Measurements from ENCODE around the gene LYST.
A peak's percentile ranks its signal among the peaks of the same experiment; 100 is the strongest.

LYST gene

GRCh38 chr1:235746245-235746644 lies 120.5 kb downstream of the LYST start:
- no peaks in the 10 kb centered on the region for H3K27me3 ChIP-seq (ENCODE audit: control insufficient read depth, insufficient read depth, low read length)
- H3K9me3 ChIP-seq (replicated peaks; ENCODE audit: low read length): no peaks in the 10 kb centered on the region
- peaks cover 39% of the 10 kb centered on the region for H3K36me3 ChIP-seq (ENCODE audit: insufficient read depth, low read length)
- H3K4me3 ChIP-seq (ENCODE audit: low read length): no peak overlapping the region
- H3K9ac ChIP-seq (ENCODE audit: low read depth, low read length): no peak overlapping the region
- H3K4me2 ChIP-seq (ENCODE audit: low read length): no peak overlapping the region
- peaks cover 23% of the 10 kb centered on the region for H3K4me1 ChIP-seq (ENCODE audit: control insufficient read depth, insufficient read depth, low read length)

GRCh38 chr1:235745503-235746136 lies 121.1 kb downstream of the LYST start:
- Histone ChIP-seq H3K4me3 (ENCODE audit: low read length) (no peak overlapping the region), H3K4me1 (ENCODE audit: control insufficient read depth, insufficient read depth, low read length) (peaks cover 30% of the 10 kb centered on the region), H3K9me3 (replicated peaks; ENCODE audit: low read length) (no peaks in the 10 kb centered on the region), H3K36me3 (ENCODE audit: insufficient read depth, low read length) (peaks cover 33% of the 10 kb centered on the region), H3K9ac (ENCODE audit: low read depth, low read length) (no peak overlapping the region), H3K4me2 (ENCODE audit: low read length) (no peak overlapping the region), H3K27me3 (ENCODE audit: control insufficient read depth, insufficient read depth, low read length) (no peaks in the 10 kb centered on the region)

- Histone ChIP-seq H3K4me3 (ENCODE audit: low read length) (no peak overlapping the region), H3K9me3 (replicated peaks; ENCODE audit: low read length) (no peaks in the 10 kb centered on the region), H3K4me1 (ENCODE audit: control insufficient read depth, insufficient read depth, low read length) (peaks cover 53% of the 10 kb centered on the region), H3K36me3 (ENCODE audit: insufficient read depth, low read length) (peaks cover 31% of the 10 kb centered on the region), H3K9ac (ENCODE audit: low read depth, low read length) (no peak overlapping the region), H3K27me3 (ENCODE audit: control insufficient read depth, insufficient read depth, low read length) (no peaks in the 10 kb centered on the region), H3K4me2 (ENCODE audit: low read length) (no peak overlapping the region)
Measured at GRCh38 chr1:235742914-235743599, 123.6 kb downstream of the LYST start.

- peak overlapping the region; percentile 62 for H3K4me2 ChIP-seq (ENCODE audit: low read length)
- peaks cover 29% of the 10 kb centered on the region for H3K36me3 ChIP-seq (ENCODE audit: insufficient read depth, low read length)
- no peaks in the 10 kb centered on the region for H3K27me3 ChIP-seq (ENCODE audit: control insufficient read depth, insufficient read depth, low read length)
- H3K4me3 ChIP-seq (ENCODE audit: low read length): peak overlapping the region; percentile 2
- peak overlapping the region; percentile 82 for H3K9ac ChIP-seq (ENCODE audit: low read depth, low read length)
- no peaks in the 10 kb centered on the region for H3K9me3 ChIP-seq (replicated peaks; ENCODE audit: low read length)
- H3K4me1 ChIP-seq (ENCODE audit: control insufficient read depth, insufficient read depth, low read length): peaks cover 64% of the 10 kb centered on the region
Measured at GRCh38 chr1:235741294-235741693, 125.4 kb downstream of the LYST start.

- peaks cover 60% of the 10 kb centered on the region for H3K4me1 ChIP-seq (ENCODE audit: control insufficient read depth, insufficient read depth, low read length)
- peak overlapping the region; percentile 5 for H3K9ac ChIP-seq (ENCODE audit: low read depth, low read length)
- H3K4me2 ChIP-seq (ENCODE audit: low read length): no peak overlapping the region
- H3K9me3 ChIP-seq (replicated peaks; ENCODE audit: low read length): no peaks in the 10 kb centered on the region
- no peak overlapping the region for H3K4me3 ChIP-seq (ENCODE audit: low read length)
- peaks cover 25% of the 10 kb centered on the region for H3K36me3 ChIP-seq (ENCODE audit: insufficient read depth, low read length)
- H3K27me3 ChIP-seq (ENCODE audit: control insufficient read depth, insufficient read depth, low read length): no peaks in the 10 kb centered on the region
Measured at GRCh38 chr1:235739631-235740030, 127.1 kb downstream of the LYST start.

GRCh38 chr1:235739124-235739523 lies 127.6 kb downstream of the LYST start:
- Histone ChIP-seq H3K9me3 (replicated peaks; ENCODE audit: low read length) (no peaks in the 10 kb centered on the region), H3K36me3 (ENCODE audit: insufficient read depth, low read length) (peaks cover 25% of the 10 kb centered on the region), H3K4me2 (ENCODE audit: low read length) (no peak overlapping the region), H3K27me3 (ENCODE audit: control insufficient read depth, insufficient read depth, low read length) (no peaks in the 10 kb centered on the region), H3K9ac (ENCODE audit: low read depth, low read length) (no peak overlapping the region), H3K4me3 (ENCODE audit: low read length) (no peak overlapping the region), H3K4me1 (ENCODE audit: control insufficient read depth, insufficient read depth, low read length) (peaks cover 60% of the 10 kb centered on the region)

GRCh38 chr1:235737751-235738150 lies 129.0 kb downstream of the LYST start:
- Histone ChIP-seq H3K27me3 (ENCODE audit: control insufficient read depth, insufficient read depth, low read length) (no peaks in the 10 kb centered on the region), H3K9ac (ENCODE audit: low read depth, low read length) (no peak overlapping the region), H3K4me1 (ENCODE audit: control insufficient read depth, insufficient read depth, low read length) (peaks cover 60% of the 10 kb centered on the region), H3K36me3 (ENCODE audit: insufficient read depth, low read length) (peaks cover 17% of the 10 kb centered on the region), H3K4me2 (ENCODE audit: low read length) (no peak overlapping the region), H3K9me3 (replicated peaks; ENCODE audit: low read length) (no peaks in the 10 kb centered on the region), H3K4me3 (ENCODE audit: low read length) (no peak overlapping the region)

GRCh38 chr1:235736263-235736662 lies 130.4 kb downstream of the LYST start:
- no peak overlapping the region for H3K4me3 ChIP-seq (ENCODE audit: low read length)
- H3K27me3 ChIP-seq (ENCODE audit: control insufficient read depth, insufficient read depth, low read length): no peaks in the 10 kb centered on the region
- H3K9me3 ChIP-seq (replicated peaks; ENCODE audit: low read length): no peaks in the 10 kb centered on the region
- H3K4me2 ChIP-seq (ENCODE audit: low read length): no peak overlapping the region
- H3K4me1 ChIP-seq (ENCODE audit: control insufficient read depth, insufficient read depth, low read length): peaks cover 51% of the 10 kb centered on the region
- H3K9ac ChIP-seq (ENCODE audit: low read depth, low read length): no peak overlapping the region
- peaks cover 15% of the 10 kb centered on the region for H3K36me3 ChIP-seq (ENCODE audit: insufficient read depth, low read length)

- no peak overlapping the region for H3K9ac ChIP-seq (ENCODE audit: low read depth, low read length)
- no peak overlapping the region for H3K4me3 ChIP-seq (ENCODE audit: low read length)
- H3K4me2 ChIP-seq (ENCODE audit: low read length): no peak overlapping the region
- H3K27me3 ChIP-seq (ENCODE audit: control insufficient read depth, insufficient read depth, low read length): no peaks in the 10 kb centered on the region
- H3K4me1 ChIP-seq (ENCODE audit: control insufficient read depth, insufficient read depth, low read length): peaks cover 44% of the 10 kb centered on the region
- H3K36me3 ChIP-seq (ENCODE audit: insufficient read depth, low read length): peaks cover 19% of the 10 kb centered on the region
- no peaks in the 10 kb centered on the region for H3K9me3 ChIP-seq (replicated peaks; ENCODE audit: low read length)
Measured at GRCh38 chr1:235735621-235736020, 131.1 kb downstream of the LYST start.

GRCh38 chr1:235734335-235734734 lies 132.4 kb downstream of the LYST start:
- Histone ChIP-seq H3K36me3 (ENCODE audit: insufficient read depth, low read length) (peaks cover 21% of the 10 kb centered on the region), H3K27me3 (ENCODE audit: control insufficient read depth, insufficient read depth, low read length) (no peaks in the 10 kb centered on the region), H3K9ac (ENCODE audit: low read depth, low read length) (no peak overlapping the region), H3K4me3 (ENCODE audit: low read length) (no peak overlapping the region), H3K9me3 (replicated peaks; ENCODE audit: low read length) (no peaks in the 10 kb centered on the region), H3K4me1 (ENCODE audit: control insufficient read depth, insufficient read depth, low read length) (peaks cover 31% of the 10 kb centered on the region), H3K4me2 (ENCODE audit: low read length) (no peak overlapping the region)

- H3K4me1 ChIP-seq (ENCODE audit: control insufficient read depth, insufficient read depth, low read length): peaks cover 4% of the 10 kb centered on the region
- H3K4me2 ChIP-seq (ENCODE audit: low read length): no peak overlapping the region
- no peak overlapping the region for H3K4me3 ChIP-seq (ENCODE audit: low read length)
- H3K9me3 ChIP-seq (replicated peaks; ENCODE audit: low read length): no peaks in the 10 kb centered on the region
- peaks cover 15% of the 10 kb centered on the region for H3K36me3 ChIP-seq (ENCODE audit: insufficient read depth, low read length)
- no peak overlapping the region for H3K9ac ChIP-seq (ENCODE audit: low read depth, low read length)
- no peaks in the 10 kb centered on the region for H3K27me3 ChIP-seq (ENCODE audit: control insufficient read depth, insufficient read depth, low read length)
Measured at GRCh38 chr1:235730007-235730406, 136.7 kb downstream of the LYST start.

- no peak overlapping the region for H3K9ac ChIP-seq (ENCODE audit: low read depth, low read length)
- no peak overlapping the region for H3K4me3 ChIP-seq (ENCODE audit: low read length)
- peaks cover 39% of the 10 kb centered on the region for H3K36me3 ChIP-seq (ENCODE audit: insufficient read depth, low read length)
- no peak overlapping the region for H3K4me2 ChIP-seq (ENCODE audit: low read length)
- peaks cover 4% of the 10 kb centered on the region for H3K4me1 ChIP-seq (ENCODE audit: control insufficient read depth, insufficient read depth, low read length)
- H3K9me3 ChIP-seq (replicated peaks; ENCODE audit: low read length): no peaks in the 10 kb centered on the region
- H3K27me3 ChIP-seq (ENCODE audit: control insufficient read depth, insufficient read depth, low read length): no peaks in the 10 kb centered on the region
Measured at GRCh38 chr1:235726557-235726956, 140.1 kb downstream of the LYST start.

All from skeletal muscle satellite cell (primary cell).